Keratinocyte (primary cell): Measurements from ENCODE around the gene GOLGB1. TPM values are rescaled to one million over a fixed set of nuclear protein-coding genes. Genes with fewer than 3 reads are reported as not detected.

Experiments
- DNase-seq: peaks from one replicate; pipeline ENCODE4 v3.0.0-alpha.2; 2011; ENCODE audit warnings: low read depth, missing footprints, low spot score
- FAIRE-seq: peaks from 2 replicates; lab custom pipeline; 2011; peaks lifted over from hg19 to GRCh38; lab: Jason Lieb, UNC
- H2AFZ ChIP-seq: 2 replicates; pipeline ENCODE4 v1.6.0; 2012; ENCODE audit warnings: low read length, control low read depth, inconsistent platforms; ENCODE audit not compliant: control insufficient read depth
- H3K27ac ChIP-seq: 2 replicates; pipeline ENCODE4 v1.5.1; 2011; ENCODE audit warnings: low read length; ENCODE audit not compliant: control insufficient read depth, insufficient read depth
- H3K27me3 ChIP-seq: 3 replicates; pipeline ENCODE4 v1.6.0; 2011; ENCODE audit warnings: low read length; ENCODE audit not compliant: control insufficient read depth, insufficient read depth; ENCODE audit errors: extremely low read depth
- H3K36me3 ChIP-seq, 2 experiments: 2 replicates in 1 of 2; 3 replicates in 1 of 2; pipeline ENCODE4 v1.5.1; 2011; ENCODE audit warnings: low read length in 2 of 2, mild to moderate bottlenecking in 1 of 2; ENCODE audit not compliant: control insufficient read depth in 2 of 2, insufficient read depth in 2 of 2; ENCODE audit errors: extremely low read depth in 1 of 2
- H3K4me1 ChIP-seq: 3 replicates; pipeline ENCODE4 v1.5.1; 2011; ENCODE audit warnings: low read length; ENCODE audit not compliant: control insufficient read depth, insufficient read depth; ENCODE audit errors: extremely low read depth
- H3K4me2 ChIP-seq: 3 replicates; pipeline ENCODE4 v1.6.0; 2011; ENCODE audit warnings: low read depth, low read length; ENCODE audit not compliant: control insufficient read depth, insufficient read depth; ENCODE audit errors: extremely low read depth
- H3K4me3 ChIP-seq, 3 experiments: fragments of 200-600 bp in 1 of 3; sonication (generic) in 1 of 3; 2 replicates in 2 of 3; 3 replicates in 1 of 3; pipeline ENCODE4 v1.5.1; 2011 to 2016; ENCODE audit warnings: low read length in 3 of 3, mild to moderate bottlenecking in 3 of 3, control low read depth in 2 of 3, inconsistent platforms in 1 of 3, low read depth in 1 of 3, mixed read lengths in 1 of 3, mixed run types in 1 of 3, moderate library complexity in 1 of 3; ENCODE audit not compliant: control insufficient read depth in 2 of 3, insufficient read depth in 2 of 3; ENCODE audit errors: extremely low read depth in 1 of 3
- H3K79me2 ChIP-seq: 2 replicates; pipeline ENCODE4 v1.6.0; 2012; ENCODE audit warnings: low read length; ENCODE audit not compliant: control insufficient read depth, insufficient read depth
- H3K9ac ChIP-seq: 3 replicates; pipeline ENCODE4 v1.6.0; 2011; ENCODE audit warnings: low read length; ENCODE audit not compliant: control insufficient read depth, insufficient read depth; ENCODE audit errors: extremely low read depth
- H3K9me1 ChIP-seq: 3 replicates; pipeline ENCODE4 v1.6.0; 2011; ENCODE audit warnings: low read length; ENCODE audit not compliant: control insufficient read depth, insufficient read depth; ENCODE audit errors: extremely low read depth
- H3K9me3 ChIP-seq: 2 replicates; pipeline ENCODE4 v1.5.1; 2012; ENCODE audit warnings: low read depth, low read length; ENCODE audit not compliant: control insufficient read depth
- H4K20me1 ChIP-seq: 3 replicates; pipeline ENCODE4 v1.6.0; 2011; ENCODE audit warnings: low read length; ENCODE audit not compliant: control insufficient read depth, insufficient read depth; ENCODE audit errors: extremely low read depth
- EZH2 ChIP-seq: IDR thresholded peaks from one replicate; pipeline ENCODE4 v1.6.1; 2012; ENCODE audit warnings: inconsistent platforms, mild to moderate bottlenecking, low read length, moderate library complexity
- dilution Hi-C: fragments of 300-500 bp; cut with MboI; formaldehyde crosslinking; loops from one replicate; pipeline ENCODE4 v1.7.0; 2020; ENCODE audit warnings: low sequenced_read_pairs; ENCODE audit not compliant: extremely low pct_ligation_motif_present
- polyA plus RNA-seq, 5 experiments: library from polyadenylated mRNA; depleted of rRNA in 3 of 5; stranded (reverse) in 3 of 5; stranded (forward) in 1 of 5; unstranded in 1 of 5; fragments of >200 nt; gene quantifications; 1 replicate in 1 of 5; 2 replicates in 3 of 5; 3 replicates in 1 of 5; pipeline versions ENCODE4 v1.2.1 to v1.2.3, GENCODE V29; 2011 to 2012; ENCODE audit warnings: missing spikeins in 2 of 5, low read depth in 1 of 5, low replicate concordance in 1 of 5
- TF ChIP-seq, protein P1 (sequence below), 3 experiments: IDR thresholded peaks in 1 of 3; conservative IDR thresholded peaks in 1 of 3; optimal IDR thresholded peaks in 1 of 3; 2 replicates in 2 of 3; 3 replicates in 1 of 3; pipeline versions ENCODE3 to v1.5.1; 2011; ENCODE audit warnings: low read length in 3 of 3, mild to moderate bottlenecking in 3 of 3, moderate library complexity in 2 of 3, control low read depth in 1 of 3, inconsistent platforms in 1 of 3; ENCODE audit not compliant: insufficient read depth in 2 of 3; ENCODE audit errors: extremely low read depth in 1 of 3

The GOLGB1 gene
- polyA plus RNA-seq, 1 donor (not counting 4 experiments of a cell fraction or from before 2014, with no cell fraction given): 21.7 TPM

DNA sequence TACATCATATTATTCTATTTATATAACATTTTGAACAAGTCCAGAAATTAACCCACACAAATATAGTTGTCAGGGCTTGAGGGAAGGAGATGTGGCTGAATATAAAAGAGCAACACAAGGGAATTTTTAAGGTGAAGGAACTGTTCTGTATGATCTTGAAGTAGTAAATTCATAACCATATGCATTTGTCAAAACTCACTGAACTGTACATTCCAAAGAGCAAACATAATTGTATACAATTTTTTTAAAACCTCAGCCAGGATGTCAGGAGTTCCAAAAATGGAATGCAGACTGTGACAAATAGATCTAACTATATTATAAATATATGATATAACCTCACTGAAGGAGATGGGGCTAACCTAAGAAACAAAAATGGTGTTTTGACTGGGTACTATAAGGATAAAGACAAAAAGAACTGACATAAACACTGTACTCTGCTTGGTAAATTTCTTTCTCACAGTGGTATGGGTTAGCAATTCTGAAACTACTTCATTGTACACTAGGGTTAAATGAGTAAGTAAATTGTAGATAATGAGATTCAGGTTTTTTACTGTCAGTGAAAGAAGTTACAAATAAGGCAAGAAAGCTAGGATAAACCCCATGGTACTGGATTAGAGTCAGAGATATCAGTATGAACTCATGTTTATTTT is 14.4 kb downstream of the GOLGB1 start:
- H3K4me3 ChIP-seq: no peak overlapping the region
- H3K4me2 ChIP-seq: no peak overlapping the region
- peaks cover 4% of the 10 kb centered on the region for H3K9me1 ChIP-seq
- no peak overlapping the region for H2AFZ ChIP-seq
- peaks cover 73% of the 10 kb centered on the region for H3K79me2 ChIP-seq
- no peaks in the 10 kb centered on the region for H3K36me3 ChIP-seq
- H3K9me3 ChIP-seq: no peaks in the 10 kb centered on the region
- no peak overlapping the region for H3K9ac ChIP-seq
- no peak for DNase-seq
- H3K27ac ChIP-seq: no peak overlapping the region
- TF ChIP-seq, protein P1, sequence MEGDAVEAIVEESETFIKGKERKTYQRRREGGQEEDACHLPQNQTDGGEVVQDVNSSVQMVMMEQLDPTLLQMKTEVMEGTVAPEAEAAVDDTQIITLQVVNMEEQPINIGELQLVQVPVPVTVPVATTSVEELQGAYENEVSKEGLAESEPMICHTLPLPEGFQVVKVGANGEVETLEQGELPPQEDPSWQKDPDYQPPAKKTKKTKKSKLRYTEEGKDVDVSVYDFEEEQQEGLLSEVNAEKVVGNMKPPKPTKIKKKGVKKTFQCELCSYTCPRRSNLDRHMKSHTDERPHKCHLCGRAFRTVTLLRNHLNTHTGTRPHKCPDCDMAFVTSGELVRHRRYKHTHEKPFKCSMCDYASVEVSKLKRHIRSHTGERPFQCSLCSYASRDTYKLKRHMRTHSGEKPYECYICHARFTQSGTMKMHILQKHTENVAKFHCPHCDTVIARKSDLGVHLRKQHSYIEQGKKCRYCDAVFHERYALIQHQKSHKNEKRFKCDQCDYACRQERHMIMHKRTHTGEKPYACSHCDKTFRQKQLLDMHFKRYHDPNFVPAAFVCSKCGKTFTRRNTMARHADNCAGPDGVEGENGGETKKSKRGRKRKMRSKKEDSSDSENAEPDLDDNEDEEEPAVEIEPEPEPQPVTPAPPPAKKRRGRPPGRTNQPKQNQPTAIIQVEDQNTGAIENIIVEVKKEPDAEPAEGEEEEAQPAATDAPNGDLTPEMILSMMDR (optimal IDR thresholded peaks at IDR 0.05 in 1 of 3, IDR thresholded peaks at IDR 0.05 in 1 of 3, conservative IDR thresholded peaks at IDR 0.05 in 1 of 3; ENCODE audit: extremely low read depth in 1 of 3, insufficient read depth in 2 of 3, low read length in 3 of 3): no peak
- dilution Hi-C loops: no loop called here
- no peaks in the 10 kb centered on the region for H3K27me3 ChIP-seq
- H3K4me1 ChIP-seq: peaks cover 21% of the 10 kb centered on the region
- H4K20me1 ChIP-seq: no peaks in the 10 kb centered on the region
- no peak for FAIRE-seq

DNA sequence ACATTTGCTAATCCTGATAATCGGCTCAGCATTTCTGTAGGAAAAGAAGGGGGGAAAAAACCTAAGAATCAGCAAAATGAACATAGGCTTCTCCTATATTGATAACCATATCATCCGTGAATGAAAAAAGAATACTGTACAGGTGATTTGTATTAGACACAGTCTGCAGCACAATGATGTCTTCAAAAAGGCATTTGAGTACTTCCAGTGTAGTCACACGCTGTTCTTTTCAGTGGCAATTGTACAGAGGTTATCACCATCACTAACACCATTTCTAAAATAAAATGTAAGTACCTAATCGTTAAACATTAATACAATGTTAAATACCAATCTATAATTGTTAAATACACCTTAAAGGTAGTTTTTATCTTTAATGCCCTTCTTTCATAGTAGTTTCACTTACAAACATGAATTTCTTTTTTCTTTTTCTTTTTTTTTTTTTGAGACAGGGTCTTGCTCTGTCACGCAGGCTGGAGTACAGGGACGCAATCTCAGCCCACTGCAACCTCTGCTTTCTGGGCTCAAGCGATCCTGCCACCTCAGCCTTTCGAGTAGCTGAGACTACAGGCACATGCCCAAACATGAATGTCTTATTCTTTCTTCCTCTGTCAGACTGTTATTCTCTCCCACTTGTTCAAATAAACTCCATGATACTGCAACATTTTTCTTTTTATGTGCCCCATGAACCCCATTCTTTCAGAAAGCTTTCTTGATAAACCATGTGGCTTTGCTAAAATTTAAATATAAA is 18.4 kb downstream of the GOLGB1 start:
- dilution Hi-C loops: no loop called here
- Histone ChIP-seq H3K27ac (peak overlapping the region; percentile 65), H2AFZ (no peak overlapping the region), H3K4me2 (peak overlapping the region; percentile 87), H3K79me2 (peaks cover 39% of the 10 kb centered on the region), H3K9me1 (no peaks in the 10 kb centered on the region), H3K9me3 (no peaks in the 10 kb centered on the region), H3K4me3 (peak overlapping the region in 2 of 3 experiments; percentile 46 to 53), H3K4me1 (peaks cover 21% of the 10 kb centered on the region), H3K9ac (peak overlapping the region; percentile 26), H3K36me3 (peaks cover 5 to 6% of the 10 kb centered on the region in 2 experiments), H4K20me1 (no peaks in the 10 kb centered on the region), H3K27me3 (no peaks in the 10 kb centered on the region)
- FAIRE-seq (peak; percentile 87), DNase-seq (no peak)
- TF ChIP-seq, protein P1 (optimal IDR thresholded peaks at IDR 0.05 in 1 of 3, IDR thresholded peaks at IDR 0.05 in 1 of 3, conservative IDR thresholded peaks at IDR 0.05 in 1 of 3; ENCODE audit: extremely low read depth in 1 of 3, insufficient read depth in 2 of 3, low read length in 3 of 3): no peak
- TF ChIP-seq EZH2: no peak
